Peyer's patch (tissue), 4 donors: ENCODE data around the gene ANKS4B.

Experiments
- CTCF ChIP-seq, 6 experiments: fragments of 450-650 bp in 4 of 6; fragments of 200-600 bp in 2 of 6; sonication (generic) in 1 of 6; IDR thresholded peaks; one replicate each; pipeline ENCODE4 v1.5.1; 2017 to 2019; ENCODE audit warnings: antibody characterized with exemption in 6 of 6, mild to moderate bottlenecking in 3 of 6, moderate library complexity in 1 of 6
- POLR2A ChIP-seq, 2 donors: fragments of 450-650 bp; IDR thresholded peaks; one replicate each; pipeline ENCODE4 v1.5.1; 2017; ENCODE audit warnings: antibody characterized with exemption in 2 of 2, mild to moderate bottlenecking in 2 of 2, moderate library complexity in 2 of 2

GRCh38 chr16:21242756-21243155 is 9.3 kb downstream of the ANKS4B start:
- TF ChIP-seq CTCF (IDR thresholded peaks at IDR 0.05) (no peak), POLR2A (IDR thresholded peaks at IDR 0.05) (no peak)
